ENCODE data around the gene HABP2.

The HABP2 gene

GRCh38 chr10:113520261-113520660 is 32.6 kb upstream of the HABP2 start:
- DNase-seq (ENCODE audit: low read depth) = no peak
- TF ChIP-seq CTCF (IDR thresholded peaks at IDR 0.05; ENCODE audit: low read depth, low read length, missing control alignments) = no peak
- no peak overlapping the region for H3K4me3 ChIP-seq (ENCODE audit: low read depth, low read length)

- peak; percentile 98 for TF ChIP-seq CTCF (IDR thresholded peaks at IDR 0.05; ENCODE audit: low read depth, low read length, missing control alignments)
- H3K4me3 ChIP-seq (ENCODE audit: low read depth, low read length) = no peak overlapping the region
- no peak for DNase-seq (ENCODE audit: low read depth)
Observed at GRCh38 chr10:113520690-113521474, 32.0 kb upstream of the HABP2 start.

DNA sequence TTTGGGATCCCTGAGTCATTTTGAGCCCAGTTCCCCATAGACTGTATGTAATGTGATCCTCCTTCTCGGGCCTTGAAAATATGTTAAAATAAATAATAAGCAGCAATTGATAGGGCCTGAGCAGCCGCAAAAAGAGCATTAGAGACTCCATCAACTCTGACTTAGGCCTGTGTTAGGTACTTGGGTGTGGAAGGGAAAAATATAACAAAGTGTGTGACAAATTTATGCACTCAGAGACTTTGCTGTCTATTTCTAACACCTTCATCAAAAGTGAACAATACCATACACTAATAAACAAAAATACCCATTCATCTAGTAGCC is 31.4 kb upstream of the HABP2 start:
- no peak for TF ChIP-seq CTCF (IDR thresholded peaks at IDR 0.05; ENCODE audit: low read depth, low read length, missing control alignments)
- no peak overlapping the region for H3K4me3 ChIP-seq (ENCODE audit: low read depth, low read length)
- no peak for DNase-seq (ENCODE audit: low read depth)

DNA sequence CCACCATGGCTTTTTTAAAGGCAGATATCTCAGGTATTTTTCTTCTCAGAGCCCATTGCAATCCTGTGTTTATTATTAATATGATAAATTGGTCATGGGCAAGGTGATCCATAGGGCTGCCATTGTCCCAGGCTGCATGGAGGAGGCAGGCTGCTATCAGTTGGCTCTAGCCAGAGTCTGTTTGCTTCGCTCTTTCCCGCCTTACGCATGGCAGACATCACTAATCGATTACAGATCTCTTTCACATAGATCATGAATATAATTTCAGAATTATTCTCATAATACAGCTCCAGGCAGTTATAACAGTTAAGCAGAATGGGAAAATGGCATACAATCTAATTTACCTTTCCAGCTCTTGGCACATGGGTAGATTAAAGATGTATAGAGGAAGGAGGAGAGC is 30.4 kb upstream of the HABP2 start:
- TF ChIP-seq CTCF (IDR thresholded peaks at IDR 0.05; ENCODE audit: low read depth, low read length, missing control alignments) = no peak
- no peak overlapping the region for H3K4me3 ChIP-seq (ENCODE audit: low read depth, low read length)
- DNase-seq (ENCODE audit: low read depth) = no peak

DNA sequence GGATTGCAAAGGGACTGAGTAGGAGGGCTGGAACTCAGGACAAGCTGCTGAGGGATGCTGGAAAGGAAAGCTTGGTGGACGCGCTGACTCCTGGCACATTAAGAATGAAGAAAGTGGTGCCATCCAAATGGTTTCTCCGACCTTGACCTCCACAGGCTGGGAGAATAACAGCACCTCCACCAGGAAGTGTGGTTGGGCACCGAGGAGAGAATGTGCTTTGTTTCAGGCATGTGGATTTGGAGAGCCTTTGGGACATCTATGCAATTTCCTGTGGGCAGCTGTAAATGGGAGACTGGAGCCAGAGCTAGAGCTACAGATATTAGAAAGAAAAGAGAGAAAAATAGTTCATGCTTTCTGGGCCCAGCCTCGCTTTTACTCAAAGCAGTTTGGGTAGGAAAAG is 29.8 kb upstream of the HABP2 start:
- no peak overlapping the region for H3K4me3 ChIP-seq (ENCODE audit: low read depth, low read length)
- DNase-seq (ENCODE audit: low read depth) = no peak
- TF ChIP-seq CTCF (IDR thresholded peaks at IDR 0.05; ENCODE audit: low read depth, low read length, missing control alignments) = no peak

DNA sequence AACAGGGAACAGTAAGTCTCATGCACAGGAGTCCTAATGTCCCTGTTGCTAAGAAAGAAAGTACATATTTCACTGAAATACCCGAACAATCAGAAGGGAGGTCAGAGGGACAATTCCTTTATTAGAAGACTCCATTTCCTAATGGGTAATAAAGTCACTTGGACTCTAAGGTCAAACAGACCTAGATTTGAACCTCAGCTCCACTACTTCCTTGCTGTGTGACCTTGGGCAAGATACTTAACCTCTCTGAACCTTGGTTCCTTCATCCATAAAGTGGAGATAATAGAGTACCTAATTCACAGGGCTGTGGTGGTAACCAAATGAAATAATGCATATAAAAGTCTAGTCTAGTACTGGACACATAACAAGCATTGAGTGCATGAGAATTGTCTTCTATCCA is 29.2 kb upstream of the HABP2 start:
- DNase-seq (ENCODE audit: low read depth) = no peak
- TF ChIP-seq CTCF (IDR thresholded peaks at IDR 0.05; ENCODE audit: low read depth, low read length, missing control alignments) = no peak
- H3K4me3 ChIP-seq (ENCODE audit: low read depth, low read length) = no peak overlapping the region

GRCh38 chr10:113524120-113524519 is 28.7 kb upstream of the HABP2 start:
- no peak for TF ChIP-seq CTCF (IDR thresholded peaks at IDR 0.05; ENCODE audit: low read depth, low read length, missing control alignments)
- H3K4me3 ChIP-seq (ENCODE audit: low read depth, low read length) = no peak overlapping the region
- no peak for DNase-seq (ENCODE audit: low read depth)
